Measurements from ENCODE around the gene S100Z. TPM values are rescaled to one million over a fixed set of nuclear protein-coding genes. Genes with fewer than 3 reads are reported as not detected.

Gene S100Z
- total and polyA plus RNA-seq, 2 of the 8 experiments (the other 6 are each of a cell fraction or from before 2014, with no cell fraction given) = 0.30 TPM; not detected in 1

- Histone ChIP-seq H3K4me2 (ENCODE audit: insufficient read depth in 1 of 2, low read depth in 2 of 2, low read length in 2 of 2) (no peak overlapping the region), H2BK120ac (replicated peaks; ENCODE audit: low read depth, low read length) (no peak overlapping the region), H2BK5ac (ENCODE audit: low read depth, low read length) (no peak overlapping the region), H3K27ac (ENCODE audit: low read depth, low read length) (no peak overlapping the region), H3K4ac (replicated peaks; ENCODE audit: insufficient read length, low read depth, low read length) (no peak overlapping the region), H3K56ac (replicated peaks; ENCODE audit: insufficient read length, low read depth, low read length) (no peak overlapping the region), H3K9me3 (ENCODE audit: insufficient read depth in 2 of 2, low read depth in 1 of 2, low read length in 1 of 2) (no peaks in the 10 kb centered on the region), H3K36me3 (ENCODE audit: control insufficient read depth in 2 of 4, insufficient read depth in 4 of 4, low read length in 3 of 4) (no peaks in the 10 kb centered on the region), H3K18ac (ENCODE audit: extremely low read depth, low read length) (no peak overlapping the region), H3K79me2 (ENCODE audit: control insufficient read depth in 1 of 2, insufficient read depth in 2 of 2, low read length in 2 of 2) (no peaks in the 10 kb centered on the region), H3K4me3 (ENCODE audit: extremely low read depth in 1 of 4, insufficient read depth in 2 of 4, low read depth in 3 of 4, low read length in 4 of 4) (no peak overlapping the region), H4K5ac (ENCODE audit: insufficient read length, low read depth, low read length) (no peak overlapping the region), H3K23me2 (ENCODE audit: low read depth, low read length) (no peaks in the 10 kb centered on the region), H3K23ac (ENCODE audit: insufficient read length) (no peak overlapping the region), H2BK20ac (ENCODE audit: low read length) (no peak overlapping the region), H4K8ac (ENCODE audit: extremely low read depth, insufficient read depth, low read length) (no peak overlapping the region), H2AFZ (ENCODE audit: low read length) (no peak overlapping the region), H3K4me1 (replicated peaks in 1 of 4; ENCODE audit: control insufficient read depth in 3 of 4, insufficient read depth in 4 of 4, low read length in 3 of 4) (0 out of 7 replicates have a peak, but pooled peaks cover 0 to 3% (median 0%) of the 10 kb centered on the region in 4 experiments), H3K14ac (ENCODE audit: insufficient read length) (no peak overlapping the region), H4K20me1 (replicated peaks in 1 of 2; ENCODE audit: control insufficient read depth in 1 of 2, insufficient read depth in 2 of 2, low read length in 2 of 2) (no peaks in the 10 kb centered on the region), H2BK12ac (ENCODE audit: low read depth, low read length) (no peak overlapping the region), H3K27me3 (replicated peaks in 1 of 4; ENCODE audit: control insufficient read depth in 3 of 4, extremely low read depth in 1 of 4, insufficient read depth in 3 of 4, low read length in 3 of 4) (no peaks in the 10 kb centered on the region), H2AK5ac (ENCODE audit: low read depth, low read length) (no peak overlapping the region), H3K9ac (replicated peaks in 1 of 4; ENCODE audit: extremely low read depth in 1 of 4, low read depth in 3 of 4, low read length in 3 of 4) (no peak overlapping the region), H3K79me1 (ENCODE audit: low read depth, low read length) (no peaks in the 10 kb centered on the region), H4K91ac (replicated peaks; ENCODE audit: insufficient read length, low read length) (no peak overlapping the region), H2BK15ac (ENCODE audit: low read length) (no peak overlapping the region)
- WGBS, 2 experiments (ENCODE audit: extremely low coverage in 1 of 2, insufficient coverage in 1 of 2, insufficient read length in 1 of 2, insufficient replicate concordance in 2 of 2, low coverage in 1 of 2, low lambda C conversion rate in 2 of 2, missing lambda C conversion rate in 1 of 2) = 97% methylated on average over 4 of the region's 4 CpGs; no CpG with 5 or more reads in 1 of the 2 experiments
- POLR2A ChIA-PET (ENCODE audit: partially characterized antibody) = no interaction called here
- CTCF ChIA-PET (ENCODE audit: partially characterized antibody) = no interaction called here
- no peak for FAIRE-seq
- no peak for DNase-seq (ENCODE audit: low read depth in 1 of 2, low spot score in 2 of 2)
- TF ChIP-seq TBP (IDR thresholded peaks at IDR 0.05; ENCODE audit: low read depth, low read length) (no peak), TEAD4 (IDR thresholded peaks at IDR 0.05; ENCODE audit: low read depth, low read length) (no peak), CBX5 (IDR thresholded peaks at IDR 0.05; ENCODE audit: low read depth, low read length) (no peak)
These were observed 70.7 kb downstream of the S100Z start for GRCh38 chr5:76920491-76920890.
